ENCODE data around the gene CHFR.

Gene CHFR

DNA sequence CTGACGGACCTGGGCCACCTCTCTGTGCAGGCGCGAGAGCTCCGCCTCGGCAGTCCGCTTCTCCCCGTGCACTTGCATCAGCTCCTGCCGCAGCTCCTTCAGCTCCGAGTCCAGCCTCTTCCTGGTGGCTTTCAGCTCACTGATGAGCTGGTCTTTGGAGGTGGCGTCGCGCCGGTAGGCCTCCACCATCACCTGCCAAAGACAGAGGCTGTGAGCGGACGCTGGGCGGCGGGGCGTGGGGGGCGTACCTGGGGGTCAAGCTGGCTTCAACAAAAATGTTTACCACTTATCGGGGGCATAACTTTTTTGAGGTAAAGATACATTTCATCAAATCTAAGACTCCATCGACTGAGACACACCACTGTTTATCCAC lies 98.3 kb downstream of the CHFR start:
- DNase-seq (ENCODE audit: low spot score) = no peak
- in situ Hi-C loops (cut with MboI; ENCODE audit: low pct_unique_long_range_greater_than_20kb, low sequenced_read_pairs, unreplicated experiment) = no loop called here
- TF ChIP-seq, protein P1, sequence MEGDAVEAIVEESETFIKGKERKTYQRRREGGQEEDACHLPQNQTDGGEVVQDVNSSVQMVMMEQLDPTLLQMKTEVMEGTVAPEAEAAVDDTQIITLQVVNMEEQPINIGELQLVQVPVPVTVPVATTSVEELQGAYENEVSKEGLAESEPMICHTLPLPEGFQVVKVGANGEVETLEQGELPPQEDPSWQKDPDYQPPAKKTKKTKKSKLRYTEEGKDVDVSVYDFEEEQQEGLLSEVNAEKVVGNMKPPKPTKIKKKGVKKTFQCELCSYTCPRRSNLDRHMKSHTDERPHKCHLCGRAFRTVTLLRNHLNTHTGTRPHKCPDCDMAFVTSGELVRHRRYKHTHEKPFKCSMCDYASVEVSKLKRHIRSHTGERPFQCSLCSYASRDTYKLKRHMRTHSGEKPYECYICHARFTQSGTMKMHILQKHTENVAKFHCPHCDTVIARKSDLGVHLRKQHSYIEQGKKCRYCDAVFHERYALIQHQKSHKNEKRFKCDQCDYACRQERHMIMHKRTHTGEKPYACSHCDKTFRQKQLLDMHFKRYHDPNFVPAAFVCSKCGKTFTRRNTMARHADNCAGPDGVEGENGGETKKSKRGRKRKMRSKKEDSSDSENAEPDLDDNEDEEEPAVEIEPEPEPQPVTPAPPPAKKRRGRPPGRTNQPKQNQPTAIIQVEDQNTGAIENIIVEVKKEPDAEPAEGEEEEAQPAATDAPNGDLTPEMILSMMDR (IDR thresholded peaks at IDR 0.05; ENCODE audit: extremely low read depth, insufficient read depth, missing control alignments) = no peak

DNA sequence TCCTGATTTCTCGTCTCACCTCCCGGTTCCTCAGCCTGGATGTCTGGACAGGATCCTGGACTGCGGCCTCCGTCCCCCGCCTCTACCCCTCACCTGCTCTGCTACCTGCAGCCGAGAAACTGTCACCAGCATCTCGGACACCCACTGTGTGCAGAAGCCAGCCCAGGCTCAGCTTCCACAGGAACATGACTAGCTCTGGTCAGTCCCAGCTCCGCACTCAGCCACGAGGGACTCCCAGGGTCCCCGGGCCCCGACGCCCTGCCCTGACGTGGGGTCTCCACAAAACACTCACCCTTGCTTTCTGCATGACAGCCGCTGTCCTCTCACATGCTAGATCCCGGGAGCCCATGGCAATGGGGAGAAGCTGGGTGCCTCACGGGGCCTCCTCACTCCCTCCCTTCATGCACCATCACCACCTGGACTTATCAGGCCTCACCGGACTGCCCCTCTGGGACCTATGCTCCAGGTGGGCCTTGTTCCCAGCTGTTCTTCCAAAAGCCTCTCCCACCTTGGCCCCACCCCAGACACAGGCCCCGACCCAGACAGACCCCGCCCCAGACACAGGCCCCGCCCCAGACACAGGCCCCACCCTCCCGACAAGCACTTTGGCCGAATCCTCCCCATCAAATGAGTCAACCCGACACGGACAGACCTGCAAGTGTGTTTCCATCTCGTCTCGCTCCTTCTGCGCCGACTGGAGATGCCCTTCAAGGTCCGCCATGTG lies 98.9 kb downstream of the CHFR start:
- TF ChIP-seq, protein P1 (IDR thresholded peaks at IDR 0.05; ENCODE audit: extremely low read depth, insufficient read depth, missing control alignments) = no peak
- in situ Hi-C loops (cut with MboI; ENCODE audit: low pct_unique_long_range_greater_than_20kb, low sequenced_read_pairs, unreplicated experiment) = no loop called here
- DNase-seq (ENCODE audit: low spot score) = no peak

DNA sequence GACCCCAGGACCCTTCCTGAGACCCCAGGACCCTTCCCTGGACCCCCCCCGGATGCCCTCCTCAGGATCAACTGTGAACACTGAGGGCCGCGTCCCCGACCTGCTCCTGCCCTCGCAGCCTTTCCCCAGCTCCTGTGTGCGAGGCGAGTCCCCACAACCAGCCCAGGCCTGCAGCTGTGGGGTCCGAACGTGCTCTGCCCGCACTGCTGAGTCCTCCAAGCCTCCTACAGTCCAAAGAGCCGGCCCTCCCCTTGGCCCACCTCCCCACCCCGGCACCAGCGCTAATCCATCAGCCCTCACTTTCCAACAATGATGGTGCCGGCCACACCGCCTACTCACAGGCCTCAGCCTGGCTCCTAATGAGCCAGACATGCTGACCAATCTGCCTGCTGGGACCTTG lies 99.5 kb downstream of the CHFR start:
- TF ChIP-seq, protein P1 (IDR thresholded peaks at IDR 0.05; ENCODE audit: extremely low read depth, insufficient read depth, missing control alignments) = no peak
- no peak for DNase-seq (ENCODE audit: low spot score)
- in situ Hi-C loops (cut with MboI; ENCODE audit: low pct_unique_long_range_greater_than_20kb, low sequenced_read_pairs, unreplicated experiment) = no loop called here

DNA sequence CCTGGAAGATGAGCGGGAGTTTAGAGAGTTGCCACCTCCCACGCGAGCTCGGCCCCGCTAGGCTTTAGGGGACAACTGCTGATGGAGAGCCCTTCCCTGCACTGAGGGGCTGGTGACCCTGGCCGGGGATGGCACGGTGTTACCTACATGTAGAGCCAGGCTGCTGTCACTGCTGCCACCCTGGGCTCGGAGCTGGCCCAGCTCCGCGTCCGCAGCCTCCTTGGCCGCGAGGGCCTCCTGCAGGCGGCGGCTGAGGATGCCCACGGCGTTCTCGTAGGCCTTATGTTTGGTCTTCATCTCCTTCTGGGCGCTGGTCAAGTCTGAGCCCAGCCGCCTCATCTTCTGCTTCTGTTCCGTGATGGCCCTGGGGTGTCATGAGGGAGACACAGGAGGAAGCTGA lies 101.2 kb downstream of the CHFR start:
- no peak for DNase-seq (ENCODE audit: low spot score)
- in situ Hi-C loops (cut with MboI; ENCODE audit: low pct_unique_long_range_greater_than_20kb, low sequenced_read_pairs, unreplicated experiment) = no loop called here
- TF ChIP-seq, protein P1 (IDR thresholded peaks at IDR 0.05; ENCODE audit: extremely low read depth, insufficient read depth, missing control alignments) = no peak

DNA sequence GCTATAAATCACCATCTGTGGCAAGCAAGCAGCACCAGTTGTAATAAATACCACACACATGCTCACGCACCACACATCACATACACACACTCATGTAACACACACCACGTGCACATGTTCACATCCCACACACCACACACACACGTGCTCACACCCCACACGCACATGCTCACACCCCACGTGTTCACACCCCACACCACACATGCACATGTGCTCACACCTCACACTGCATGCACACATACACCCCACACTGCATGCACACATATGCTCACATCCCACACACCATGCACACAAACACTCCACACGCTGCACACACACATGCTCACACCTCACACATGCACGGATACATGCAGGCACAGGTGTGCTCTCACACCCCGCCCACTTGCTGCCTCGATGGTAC lies 102.8 kb downstream of the CHFR start:
- no peak for DNase-seq (ENCODE audit: low spot score)
- TF ChIP-seq, protein P1 (IDR thresholded peaks at IDR 0.05; ENCODE audit: extremely low read depth, insufficient read depth, missing control alignments) = no peak
- in situ Hi-C loops (cut with MboI; ENCODE audit: low pct_unique_long_range_greater_than_20kb, low sequenced_read_pairs, unreplicated experiment) = no loop called here

DNA sequence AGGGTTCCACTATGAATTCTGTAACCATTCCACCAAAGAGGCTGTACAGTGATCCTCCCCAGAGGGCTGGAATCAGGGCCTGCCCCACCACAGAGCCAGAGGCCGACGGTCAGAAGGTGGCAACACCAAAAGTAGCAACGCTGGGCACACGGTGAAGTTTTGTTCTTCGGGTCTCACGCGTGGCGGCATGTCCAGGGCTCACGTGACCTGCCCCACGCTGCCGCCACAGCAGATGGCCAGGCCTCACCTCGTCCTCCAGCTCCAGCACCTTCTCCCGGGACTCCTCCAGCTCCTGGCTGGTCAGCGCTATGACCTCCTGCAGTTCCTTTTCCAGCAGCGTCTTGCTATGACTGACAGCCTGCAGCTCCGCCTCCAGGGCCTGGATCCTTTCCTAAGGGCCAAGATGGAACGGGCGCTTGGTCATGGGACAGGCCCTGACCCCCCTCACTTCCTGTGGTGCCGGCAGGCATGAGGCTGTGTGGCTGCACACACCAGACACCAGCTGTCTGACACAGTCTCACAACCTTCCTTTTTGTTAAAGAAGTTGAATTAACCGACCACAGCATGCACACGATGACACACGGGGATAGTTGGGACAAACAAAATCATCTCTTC lies 103.4 kb downstream of the CHFR start:
- DNase-seq (ENCODE audit: low spot score) = no peak
- in situ Hi-C loops (cut with MboI; ENCODE audit: low pct_unique_long_range_greater_than_20kb, low sequenced_read_pairs, unreplicated experiment) = no loop called here
- TF ChIP-seq, protein P1 (IDR thresholded peaks at IDR 0.05; ENCODE audit: extremely low read depth, insufficient read depth, missing control alignments) = no peak

Data from GM13977 (cell line).